ENCODE results near the gene DGLUCY.

Gene DGLUCY

DNA sequence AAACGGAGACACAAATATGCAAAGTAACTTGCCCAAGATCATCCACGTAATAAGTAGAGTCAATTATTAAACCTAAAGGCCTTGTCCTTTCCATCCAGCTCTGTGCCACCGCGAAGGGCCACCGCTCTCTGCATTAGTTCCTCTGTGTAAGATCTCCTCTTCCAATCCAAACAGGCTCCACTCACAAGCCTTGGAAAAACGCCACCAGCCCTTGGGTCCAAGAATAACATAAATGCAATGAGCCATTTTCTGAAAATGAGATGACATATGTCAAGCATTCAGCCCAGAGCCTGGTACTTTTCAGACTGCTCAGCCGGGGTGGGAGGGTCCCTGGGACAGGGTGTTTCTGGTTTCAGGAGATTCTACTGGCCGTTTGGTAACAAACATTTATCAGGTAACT, 30.0 kb downstream of the DGLUCY start:
- TF ChIP-seq, protein P1, sequence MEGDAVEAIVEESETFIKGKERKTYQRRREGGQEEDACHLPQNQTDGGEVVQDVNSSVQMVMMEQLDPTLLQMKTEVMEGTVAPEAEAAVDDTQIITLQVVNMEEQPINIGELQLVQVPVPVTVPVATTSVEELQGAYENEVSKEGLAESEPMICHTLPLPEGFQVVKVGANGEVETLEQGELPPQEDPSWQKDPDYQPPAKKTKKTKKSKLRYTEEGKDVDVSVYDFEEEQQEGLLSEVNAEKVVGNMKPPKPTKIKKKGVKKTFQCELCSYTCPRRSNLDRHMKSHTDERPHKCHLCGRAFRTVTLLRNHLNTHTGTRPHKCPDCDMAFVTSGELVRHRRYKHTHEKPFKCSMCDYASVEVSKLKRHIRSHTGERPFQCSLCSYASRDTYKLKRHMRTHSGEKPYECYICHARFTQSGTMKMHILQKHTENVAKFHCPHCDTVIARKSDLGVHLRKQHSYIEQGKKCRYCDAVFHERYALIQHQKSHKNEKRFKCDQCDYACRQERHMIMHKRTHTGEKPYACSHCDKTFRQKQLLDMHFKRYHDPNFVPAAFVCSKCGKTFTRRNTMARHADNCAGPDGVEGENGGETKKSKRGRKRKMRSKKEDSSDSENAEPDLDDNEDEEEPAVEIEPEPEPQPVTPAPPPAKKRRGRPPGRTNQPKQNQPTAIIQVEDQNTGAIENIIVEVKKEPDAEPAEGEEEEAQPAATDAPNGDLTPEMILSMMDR (IDR thresholded peaks at IDR 0.05; ENCODE audit: insufficient read depth, low read length, poor library complexity, severe bottlenecking), result no peak
- H3K36me3 ChIP-seq (ENCODE audit: control insufficient read depth, insufficient read depth, low read length), result peaks cover 9% of the 10 kb centered on the region
- no peak for DNase-seq (ENCODE audit: extremely low read depth, insufficient read length)

DNA sequence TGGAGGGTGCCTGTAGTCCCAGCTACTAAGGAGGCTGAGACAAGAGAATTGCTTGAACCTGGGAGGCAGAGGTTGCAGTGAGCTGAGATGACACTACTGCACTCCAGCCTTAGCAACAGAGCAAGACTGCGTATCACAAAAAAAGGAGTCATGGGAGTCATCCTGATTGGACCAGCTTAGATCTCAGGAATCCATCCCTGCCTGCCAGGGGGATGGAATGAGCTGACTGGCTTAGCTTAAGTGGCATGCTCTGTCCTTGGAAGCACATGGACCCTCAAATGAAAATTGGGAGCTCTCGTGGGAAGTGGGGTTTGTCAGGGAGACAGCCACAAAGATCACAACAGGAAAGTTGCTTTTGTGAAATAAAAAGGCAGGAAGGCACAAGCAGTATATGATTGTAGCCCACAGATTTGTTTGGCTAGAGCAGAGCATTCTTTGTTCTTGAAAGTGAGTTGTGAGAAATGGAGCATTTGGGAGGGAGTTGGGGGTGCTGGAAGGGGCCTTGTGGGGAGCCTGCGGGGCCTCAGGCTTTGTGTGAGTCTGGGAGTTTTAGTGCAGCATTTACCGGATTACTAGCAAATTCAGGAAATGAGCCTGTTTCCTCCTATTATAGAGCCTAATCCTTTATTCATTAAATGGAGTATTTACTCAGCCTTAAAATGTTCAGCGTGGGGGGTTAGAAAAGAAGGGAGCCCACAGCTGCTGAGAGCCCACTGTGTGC, 30.7 kb downstream of the DGLUCY start:
- TF ChIP-seq, protein P1 (IDR thresholded peaks at IDR 0.05; ENCODE audit: insufficient read depth, low read length, poor library complexity, severe bottlenecking), result no peak
- no peak overlapping the region for H3K4me3 ChIP-seq (replicated peaks; ENCODE audit: low read depth, low read length)
- H3K27me3 ChIP-seq (replicated peaks; ENCODE audit: control insufficient read depth, insufficient read depth, low read length), result no peaks in the 10 kb centered on the region
- H3K36me3 ChIP-seq (ENCODE audit: control insufficient read depth, insufficient read depth, low read length), result peaks cover 11% of the 10 kb centered on the region
- no peak for DNase-seq (ENCODE audit: extremely low read depth, insufficient read length)

More for the DNA sequence above, 30.0 kb downstream of the DGLUCY start:
- Histone ChIP-seq H3K4me3 (replicated peaks; ENCODE audit: low read depth, low read length) (no peak overlapping the region), H3K27me3 (replicated peaks; ENCODE audit: control insufficient read depth, insufficient read depth, low read length) (no peaks in the 10 kb centered on the region)

DNA sequence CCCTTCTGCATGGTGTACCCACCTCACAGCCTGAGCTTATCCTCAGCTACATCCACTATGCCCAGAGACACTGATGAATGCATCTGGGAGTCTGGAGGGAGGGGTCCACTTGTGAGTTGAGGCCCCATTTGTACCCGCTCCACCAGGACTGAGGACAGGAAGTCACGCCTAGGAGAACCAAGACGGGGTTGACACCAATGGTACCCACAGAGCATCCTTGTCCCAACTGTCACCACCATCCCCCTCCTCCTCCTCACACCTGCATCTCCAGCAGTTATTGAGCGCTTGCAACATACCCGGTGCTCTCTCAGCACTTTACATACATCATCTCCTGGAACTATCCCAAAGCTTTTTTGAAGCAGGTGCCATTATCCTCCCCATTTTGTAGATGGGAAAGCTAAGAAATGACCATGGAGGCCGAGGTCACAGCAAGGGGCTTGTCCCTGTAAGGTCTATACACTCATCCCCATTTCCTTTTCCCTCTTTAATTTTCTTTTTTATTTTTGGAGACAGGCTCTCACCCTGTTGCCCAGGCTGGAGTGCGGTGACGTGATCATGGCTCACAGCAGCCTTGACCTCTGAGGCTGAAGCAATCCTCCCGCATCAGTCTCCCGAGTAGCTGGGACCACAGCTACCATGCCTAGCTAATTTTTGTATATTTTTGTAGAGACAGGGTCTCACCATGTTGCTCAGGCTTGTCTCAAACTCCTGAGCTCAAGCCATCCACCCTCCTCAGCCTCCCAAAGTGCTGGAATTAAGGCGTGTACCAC, 31.7 kb downstream of the DGLUCY start:
- peaks cover 11% of the 10 kb centered on the region for H3K36me3 ChIP-seq (ENCODE audit: control insufficient read depth, insufficient read depth, low read length)
- DNase-seq (ENCODE audit: extremely low read depth, insufficient read length), result no peak
- TF ChIP-seq, protein P1 (IDR thresholded peaks at IDR 0.05; ENCODE audit: insufficient read depth, low read length, poor library complexity, severe bottlenecking), result no peak
- no peak overlapping the region for H3K4me3 ChIP-seq (replicated peaks; ENCODE audit: low read depth, low read length)
- H3K27me3 ChIP-seq (replicated peaks; ENCODE audit: control insufficient read depth, insufficient read depth, low read length), result no peaks in the 10 kb centered on the region

DNA sequence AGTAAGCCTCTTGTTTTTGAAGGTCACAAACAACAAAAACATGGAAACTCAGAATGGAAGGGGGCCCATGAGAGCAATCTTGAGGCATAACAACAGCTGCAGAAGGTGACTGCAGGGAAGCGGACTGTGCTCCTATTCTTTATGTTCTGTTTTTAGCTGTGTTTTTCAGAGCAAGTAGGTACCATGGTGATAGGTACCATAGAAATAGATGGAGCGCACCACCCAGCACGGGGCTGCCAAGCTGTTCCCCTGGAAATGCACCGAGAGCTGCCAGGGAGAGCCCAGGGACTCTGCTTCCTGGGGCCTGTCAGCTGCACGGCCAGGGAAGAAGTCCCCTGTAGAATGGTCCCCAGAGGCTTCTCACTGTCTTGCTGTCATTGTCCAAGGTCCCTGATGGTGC, 32.8 kb downstream of the DGLUCY start:
- TF ChIP-seq, protein P1 (IDR thresholded peaks at IDR 0.05; ENCODE audit: insufficient read depth, low read length, poor library complexity, severe bottlenecking), result no peak
- no peak for DNase-seq (ENCODE audit: extremely low read depth, insufficient read length)
- H3K36me3 ChIP-seq (ENCODE audit: control insufficient read depth, insufficient read depth, low read length), result peaks cover 11% of the 10 kb centered on the region
- no peaks in the 10 kb centered on the region for H3K27me3 ChIP-seq (replicated peaks; ENCODE audit: control insufficient read depth, insufficient read depth, low read length)
- H3K4me3 ChIP-seq (replicated peaks; ENCODE audit: low read depth, low read length), result no peak overlapping the region

DNA sequence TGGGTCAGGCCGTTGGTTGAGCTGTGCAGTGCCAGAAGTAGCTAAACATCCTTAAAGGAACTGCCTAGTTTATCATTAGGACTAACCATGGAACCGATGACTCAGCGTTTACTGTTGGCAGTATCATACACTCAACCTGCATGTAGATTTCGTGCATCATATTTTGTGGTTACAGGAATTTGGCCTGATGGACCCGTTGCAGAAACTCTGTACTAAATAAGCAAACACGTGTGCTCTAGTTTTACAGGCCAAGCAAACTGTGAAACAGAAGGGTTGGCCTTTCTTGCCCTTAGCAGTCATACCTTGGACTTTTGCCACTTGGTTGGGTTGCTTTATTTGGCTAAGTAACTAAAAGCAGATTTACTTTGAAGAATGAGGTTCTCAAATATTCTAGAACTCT, 35.6 kb downstream of the DGLUCY start:
- no peaks in the 10 kb centered on the region for H3K27me3 ChIP-seq (replicated peaks; ENCODE audit: control insufficient read depth, insufficient read depth, low read length)
- no peak for DNase-seq (ENCODE audit: extremely low read depth, insufficient read length)
- H3K4me3 ChIP-seq (replicated peaks; ENCODE audit: low read depth, low read length), result no peak overlapping the region
- H3K36me3 ChIP-seq (ENCODE audit: control insufficient read depth, insufficient read depth, low read length), result peaks cover 12% of the 10 kb centered on the region
- TF ChIP-seq, protein P1 (IDR thresholded peaks at IDR 0.05; ENCODE audit: insufficient read depth, low read length, poor library complexity, severe bottlenecking), result no peak

Data from GM06990 (cell line).